GM12801 (cell line): Measurements from ENCODE around the gene TMEM50B.

Source experiments
- TF ChIP-seq, protein P1 (sequence below): IDR thresholded peaks from one replicate; pipeline ENCODE4 v1.5.1; 2011; ENCODE audit warnings: control low read depth; ENCODE audit not compliant: insufficient read length; ENCODE audit errors: extremely low read depth

Gene TMEM50B

DNA sequence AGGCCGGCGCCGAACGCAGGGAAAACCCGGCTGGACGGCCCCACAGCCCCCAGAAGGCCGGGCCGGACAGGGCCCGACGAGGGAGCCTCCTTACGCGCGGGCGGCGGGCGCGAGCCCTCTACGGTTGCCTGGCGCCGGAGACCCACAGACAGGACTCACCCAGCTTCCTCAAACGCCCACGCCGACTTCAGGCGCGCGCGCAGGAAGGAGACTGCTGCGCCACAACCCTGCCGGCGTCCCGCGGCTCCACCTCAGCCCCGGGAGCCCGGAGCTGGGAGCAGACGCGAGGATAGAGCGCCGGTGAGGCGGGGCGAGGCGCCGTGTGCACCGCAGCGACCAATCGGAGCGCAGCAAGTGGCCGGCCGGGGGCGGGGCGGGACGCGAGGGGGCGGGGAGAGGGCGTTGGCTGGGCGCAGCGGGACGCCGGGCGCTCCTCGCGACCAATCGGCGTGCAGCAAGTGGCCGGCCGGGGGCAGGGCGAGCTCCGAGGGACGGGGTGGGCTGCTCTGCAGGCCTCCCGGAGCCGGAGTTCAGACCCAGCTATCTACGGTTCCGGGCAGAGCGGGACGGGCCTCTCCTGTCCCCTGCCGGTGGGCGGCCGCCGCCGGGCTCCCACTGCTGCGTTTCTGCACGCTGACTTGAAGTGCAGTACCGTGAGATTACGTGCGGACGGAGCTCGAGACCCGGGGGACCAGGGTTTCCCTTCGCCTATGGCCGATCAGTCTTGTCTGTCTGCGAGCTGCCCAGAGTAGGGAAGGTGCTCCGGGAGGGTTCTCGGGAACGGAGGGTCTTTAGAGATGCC lies at the start of gene TMEM50B:
TSS of gene TMEM50B (minus strand) at position 296 of the 802 bp plus-strand sequence. CDS start 11,089 bp downstream, outside the sequence.
- TF ChIP-seq, protein P1, sequence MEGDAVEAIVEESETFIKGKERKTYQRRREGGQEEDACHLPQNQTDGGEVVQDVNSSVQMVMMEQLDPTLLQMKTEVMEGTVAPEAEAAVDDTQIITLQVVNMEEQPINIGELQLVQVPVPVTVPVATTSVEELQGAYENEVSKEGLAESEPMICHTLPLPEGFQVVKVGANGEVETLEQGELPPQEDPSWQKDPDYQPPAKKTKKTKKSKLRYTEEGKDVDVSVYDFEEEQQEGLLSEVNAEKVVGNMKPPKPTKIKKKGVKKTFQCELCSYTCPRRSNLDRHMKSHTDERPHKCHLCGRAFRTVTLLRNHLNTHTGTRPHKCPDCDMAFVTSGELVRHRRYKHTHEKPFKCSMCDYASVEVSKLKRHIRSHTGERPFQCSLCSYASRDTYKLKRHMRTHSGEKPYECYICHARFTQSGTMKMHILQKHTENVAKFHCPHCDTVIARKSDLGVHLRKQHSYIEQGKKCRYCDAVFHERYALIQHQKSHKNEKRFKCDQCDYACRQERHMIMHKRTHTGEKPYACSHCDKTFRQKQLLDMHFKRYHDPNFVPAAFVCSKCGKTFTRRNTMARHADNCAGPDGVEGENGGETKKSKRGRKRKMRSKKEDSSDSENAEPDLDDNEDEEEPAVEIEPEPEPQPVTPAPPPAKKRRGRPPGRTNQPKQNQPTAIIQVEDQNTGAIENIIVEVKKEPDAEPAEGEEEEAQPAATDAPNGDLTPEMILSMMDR: no peak

DNA sequence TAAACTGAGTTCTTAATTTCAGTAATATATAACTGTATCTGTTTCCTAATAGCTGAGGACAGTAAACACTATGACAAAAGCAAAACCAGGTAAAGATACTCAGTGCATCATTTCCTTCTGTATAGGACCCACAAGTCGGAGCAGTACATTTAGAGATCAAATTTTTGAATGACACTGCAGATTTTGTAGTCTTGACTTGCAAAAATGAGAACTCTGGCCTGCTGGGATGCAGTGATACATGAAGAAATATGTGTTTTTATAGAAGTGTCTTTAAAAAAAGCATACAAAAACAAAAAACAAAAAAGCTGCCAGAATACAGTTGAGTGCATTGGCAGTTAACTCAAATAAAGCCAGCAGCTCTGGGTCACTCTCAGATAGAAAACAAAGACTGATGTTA lies 43.2 kb upstream of the TMEM50B start:
- TF ChIP-seq, protein P1: no peak

DNA sequence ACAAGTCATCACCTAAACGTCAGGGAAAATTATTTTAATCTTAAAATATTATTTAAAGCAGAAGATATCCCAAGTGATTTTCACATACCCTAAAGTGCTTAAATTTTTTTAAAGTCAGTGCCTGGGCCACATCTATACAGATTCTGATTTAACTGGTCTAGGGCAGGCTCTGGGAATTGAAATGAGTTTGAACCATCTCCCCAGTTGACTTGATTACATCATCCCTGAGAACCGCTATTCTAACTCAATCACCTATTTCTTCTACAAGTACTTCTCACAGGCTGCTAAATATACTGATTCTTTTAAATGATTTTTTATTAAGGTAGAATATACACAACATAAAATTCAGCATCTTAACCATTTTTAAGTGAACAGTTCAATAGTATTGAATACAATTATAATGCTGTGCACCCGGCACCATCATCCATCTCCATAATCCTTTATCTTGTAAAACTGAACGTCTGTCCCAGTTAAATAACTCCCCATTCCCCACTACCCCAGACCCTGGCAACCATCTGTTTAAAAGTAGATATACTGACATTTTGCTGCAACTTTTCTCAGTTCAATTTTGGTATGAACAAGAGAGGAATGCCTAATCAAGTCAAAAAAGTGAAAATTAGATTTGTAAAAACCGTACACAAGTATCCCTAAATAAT lies 42.7 kb upstream of the TMEM50B start:
- TF ChIP-seq, protein P1: no peak

DNA sequence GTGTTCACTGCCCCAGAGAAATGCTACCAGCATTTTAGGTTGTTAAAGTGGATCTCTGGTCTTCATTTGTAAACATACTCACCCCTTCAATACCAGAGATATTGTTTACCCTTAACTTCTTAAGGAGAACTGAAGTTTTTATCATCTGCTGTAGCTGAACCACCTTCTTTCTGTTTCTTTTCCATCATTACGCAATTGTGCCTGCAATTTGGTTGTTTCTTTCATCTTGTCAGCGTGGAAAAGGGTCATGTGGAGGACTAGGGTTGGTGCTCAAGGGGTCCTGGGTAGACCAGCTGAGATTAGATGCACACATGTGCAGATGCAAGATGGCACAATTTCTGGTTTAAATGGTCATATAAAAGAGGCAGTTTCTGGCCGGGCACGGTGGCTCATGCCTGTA lies 39.1 kb upstream of the TMEM50B start:
- TF ChIP-seq, protein P1: no peak

DNA sequence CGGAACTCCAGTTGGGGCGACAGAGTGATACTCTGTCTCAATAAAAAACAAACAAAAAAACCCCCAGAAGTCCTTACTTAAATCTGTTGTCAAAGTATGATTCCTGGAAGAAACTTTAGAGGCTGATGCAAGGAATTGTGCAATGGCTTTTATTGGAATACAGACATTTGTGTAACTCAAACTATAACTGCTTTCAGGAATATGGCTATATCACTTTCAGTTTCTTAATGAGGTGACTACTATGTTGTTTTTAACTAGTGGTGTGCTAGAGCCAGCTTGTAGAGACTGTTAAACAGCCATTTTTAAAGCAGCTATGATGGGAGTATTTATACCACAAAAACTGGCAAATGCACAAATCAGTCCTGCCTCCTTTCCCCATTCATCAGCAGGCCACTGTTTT lies 34.5 kb upstream of the TMEM50B start:
- TF ChIP-seq, protein P1: no peak

DNA sequence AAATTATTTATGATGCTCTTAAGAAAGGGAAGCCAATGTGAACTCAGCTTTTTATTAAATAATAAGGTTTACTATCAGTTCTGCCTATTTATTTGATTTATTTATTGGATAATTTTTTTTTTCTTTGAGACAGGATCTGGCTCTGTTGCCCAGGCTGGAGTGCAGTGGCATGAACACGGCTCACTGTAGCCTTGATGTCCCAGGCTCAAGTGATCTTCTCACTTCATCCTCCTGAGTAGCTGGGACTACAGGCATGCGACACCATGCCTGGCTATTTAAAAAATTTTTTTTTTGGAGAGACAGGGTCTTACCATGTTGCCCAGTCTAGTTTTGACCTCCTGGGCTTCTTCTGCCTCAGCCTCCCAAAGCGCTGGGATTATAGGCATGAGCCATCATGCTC lies 32.7 kb upstream of the TMEM50B start:
- TF ChIP-seq, protein P1: no peak

DNA sequence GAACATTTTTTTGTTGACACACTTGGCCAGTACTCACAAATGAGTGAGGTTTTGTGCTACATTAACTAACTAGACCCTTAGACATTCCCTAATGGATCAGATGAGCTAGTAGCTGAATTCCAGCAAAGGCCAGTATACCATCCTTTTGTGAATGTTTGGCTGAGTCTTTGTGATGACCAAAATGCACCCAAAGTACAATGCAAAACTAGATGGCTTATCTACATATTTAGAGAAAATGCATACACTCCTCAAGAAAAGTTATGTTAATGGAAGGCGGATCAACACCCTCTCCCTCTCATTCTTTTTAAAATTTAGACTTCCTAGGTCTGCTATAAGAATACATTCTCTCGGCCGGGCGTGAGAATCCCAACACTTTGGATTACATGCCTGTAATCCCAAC lies 31.9 kb upstream of the TMEM50B start:
- TF ChIP-seq, protein P1: no peak
